VCaP (cell line): ENCODE data around the gene NOP53.
"Not testable (repeated sequence)": the region's sequence is repeated elsewhere in the genome, so short reads cannot be mapped to it uniquely, and the experiment has no call there.

ENCODE experiments used
- H3K27ac ChIP-seq: fragments of 450-650 bp; 2 replicates; pipeline ENCODE4 v1.5.1; 2017
- CTCF ChIP-seq: fragments of 450-650 bp; conservative IDR thresholded peaks from 2 replicates; pipeline ENCODE4 v1.5.1; 2017; ENCODE audit warnings: mild to moderate bottlenecking, moderate library complexity

The NOP53 gene

GRCh38 chr19:47723581-47723940, 21.8 kb upstream of the NOP53 start:
- H3K27ac ChIP-seq = no peak overlapping the region
- no peak for TF ChIP-seq CTCF

DNA sequence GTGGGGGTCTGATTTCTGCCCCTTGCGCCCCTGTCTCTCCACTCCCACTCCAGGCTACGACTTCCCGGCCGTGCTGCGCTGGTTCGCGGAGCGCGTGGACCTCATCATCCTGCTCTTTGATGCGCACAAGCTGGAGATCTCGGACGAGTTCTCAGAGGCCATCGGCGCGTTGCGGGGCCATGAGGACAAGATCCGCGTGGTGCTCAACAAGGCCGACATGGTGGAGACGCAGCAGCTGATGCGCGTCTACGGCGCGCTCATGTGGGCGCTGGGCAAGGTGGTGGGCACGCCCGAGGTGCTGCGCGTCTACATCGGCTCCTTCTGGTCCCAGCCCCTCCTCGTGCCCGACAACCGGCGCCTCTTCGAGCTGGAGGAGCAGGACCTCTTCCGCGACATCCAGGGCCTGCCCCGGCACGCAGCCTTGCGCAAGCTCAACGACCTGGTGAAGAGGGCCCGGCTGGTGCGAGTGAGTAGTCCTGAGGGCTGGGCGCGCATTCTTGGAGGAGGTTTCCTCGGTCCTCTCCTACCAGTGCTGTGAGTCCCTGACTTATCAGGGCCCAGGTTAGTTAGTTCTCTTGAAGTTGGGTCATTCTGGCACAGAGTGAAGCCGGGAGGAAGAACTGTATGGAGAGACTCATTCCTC, 19.5 kb upstream of the NOP53 start:
- H3K27ac ChIP-seq = no peak overlapping the region
- TF ChIP-seq CTCF = no peak

DNA sequence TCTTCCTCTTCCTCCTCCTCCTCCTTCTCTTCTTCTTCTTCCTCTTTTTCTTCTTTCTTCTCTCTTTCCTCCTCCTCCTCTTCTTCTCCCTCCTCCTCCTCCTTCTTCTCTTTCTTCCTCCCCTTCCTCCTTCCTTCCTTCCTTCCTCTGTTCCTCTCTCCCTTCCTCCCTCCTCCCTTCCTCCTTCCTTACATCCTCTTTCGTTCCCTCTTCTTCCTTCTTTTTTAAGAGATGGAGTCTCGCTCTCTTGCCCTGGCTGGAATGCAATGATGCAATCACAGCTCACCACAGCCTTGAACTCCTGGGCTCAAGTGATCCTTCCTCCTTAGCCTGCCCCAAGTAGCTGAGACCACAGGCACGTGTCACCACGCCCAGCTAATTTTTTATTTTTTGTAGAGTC, 18.9 kb upstream of the NOP53 start:
- no peak for TF ChIP-seq CTCF
- H3K27ac ChIP-seq = no peak overlapping the region

GRCh38 chr19:47728295-47728694, 17.1 kb upstream of the NOP53 start:
- not testable (repeated sequence) for H3K27ac ChIP-seq

- H3K27ac ChIP-seq = no peak overlapping the region
Measured at GRCh38 chr19:47729468-47729798, 15.9 kb upstream of the NOP53 start.

GRCh38 chr19:47729799-47730520, 15.4 kb upstream of the NOP53 start:
- TF ChIP-seq CTCF = no peak
- H3K27ac ChIP-seq = no peak overlapping the region

More at GRCh38 chr19:47729468-47729798, 15.9 kb upstream of the NOP53 start:
- no peak for TF ChIP-seq CTCF

- no peak for TF ChIP-seq CTCF
- H3K27ac ChIP-seq = no peak overlapping the region
Measured at GRCh38 chr19:47730521-47730889, 14.8 kb upstream of the NOP53 start.

DNA sequence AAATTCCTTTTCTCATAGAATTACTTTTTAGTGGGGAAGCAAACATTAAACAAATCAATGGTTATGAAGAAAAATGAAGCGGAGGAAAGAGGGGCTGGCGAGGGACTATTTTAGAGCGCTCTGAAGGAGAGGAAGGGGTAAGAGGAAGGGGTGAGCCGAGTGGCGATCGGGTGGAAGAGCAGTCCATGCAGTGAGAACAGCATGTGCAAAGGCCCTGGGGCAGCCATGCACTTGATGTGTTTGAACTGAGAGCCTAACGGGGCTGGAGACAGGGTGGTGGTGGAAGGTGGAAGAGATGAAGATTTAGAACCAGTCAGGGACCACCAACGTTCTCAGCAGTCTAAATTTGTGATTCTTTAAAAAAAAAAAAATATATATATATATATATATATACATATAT, 14.4 kb upstream of the NOP53 start:
- no peak for TF ChIP-seq CTCF

More for the DNA sequence above, 14.4 kb upstream of the NOP53 start:
- no peak overlapping the region for H3K27ac ChIP-seq
